Camera-type eye (tissue), 1 donor: ENCODE data around the gene SSTR1. TPM values are rescaled to one million over a fixed set of nuclear protein-coding genes. Genes with fewer than 3 reads are reported as not detected.

Experiments
- total RNA-seq: library from RNA; depleted of rRNA; stranded (reverse); fragments of >200 nt; gene quantifications from one replicate; pipeline ENCODE4 v1.2.3, GENCODE V29; 2014

Gene SSTR1
- 3.2 TPM for total RNA-seq

GRCh38 chr14:38207736-38208617, at the start of gene SSTR1:
SSTR1 (plus strand) TSS chr14:38207904; CDS start chr14:38209390, 1,486 bp downstream.

DNA sequence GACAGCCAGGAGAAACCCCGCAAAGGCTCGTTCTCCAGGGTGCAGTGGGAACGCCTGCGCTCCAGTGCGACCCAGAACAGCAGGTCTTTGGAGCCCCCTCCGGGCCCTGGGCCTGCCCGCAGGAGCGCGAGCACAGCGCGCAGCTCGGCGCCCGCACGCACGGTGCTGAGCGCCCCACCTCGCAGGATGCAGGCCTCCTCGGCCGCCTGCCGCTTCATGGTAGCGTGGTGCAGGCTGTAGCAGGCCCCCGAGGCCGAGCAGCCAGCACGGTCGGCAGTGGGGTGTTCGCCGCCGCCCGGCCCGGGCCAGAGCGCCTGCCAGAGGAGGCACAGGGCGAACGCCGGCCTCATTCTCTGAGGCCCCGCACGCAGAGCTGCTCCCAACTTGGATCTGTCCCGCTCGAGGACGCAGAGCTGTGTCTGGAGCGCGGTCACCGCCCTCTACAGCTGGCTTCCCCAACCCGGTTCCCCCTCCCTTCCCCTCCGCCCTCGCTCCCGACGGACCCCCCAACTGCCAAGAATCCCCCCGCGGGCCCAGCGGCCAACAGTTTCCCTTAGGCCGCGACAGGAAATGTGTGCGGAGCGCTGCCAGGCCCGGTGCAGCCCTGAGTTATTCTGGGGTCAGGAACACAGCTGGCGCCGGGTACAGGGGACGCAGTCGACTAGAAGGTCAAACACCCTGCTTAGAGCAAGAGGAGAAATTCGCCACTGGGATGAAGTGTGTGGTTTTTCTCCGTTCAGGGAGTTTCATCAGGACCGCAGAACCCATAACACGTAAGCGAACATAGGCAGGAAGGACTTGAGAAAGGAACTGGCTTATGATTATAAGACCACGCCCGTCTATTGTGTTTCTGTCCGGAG, 48.2 kb downstream of the SSTR1 start, which contains the start of gene CLEC14A:
Gene CLEC14A, minus strand, starts transcription at position 421 of the 860 bp plus-strand sequence. Its CDS starts 71 bp downstream, at position 350.

Other genes with a start within 250 kb of the SSTR1 start
- gene CLEC14A, start 48.2 kb downstream of the SSTR1 start, total RNA-seq: 27.9 TPM